GM21619 (cell line): ENCODE results near the gene SLC25A45.

ENCODE experiments used
- ATAC-seq: cut with Tn5 transposase; IDR thresholded peaks from one replicate; pipeline ENCODE4 v1.9.1; 2021; ENCODE audit not compliant: unreplicated experiment

Gene SLC25A45

GRCh38 chr11:65327021-65327420 lies 55.4 kb downstream of the SLC25A45 start:
- no peak for ATAC-seq

GRCh38 chr11:65325435-65325834 lies 57.0 kb downstream of the SLC25A45 start:
- ATAC-seq = no peak
